SK-N-SH (cell line): ENCODE results near the gene SERINC2. TPM values are rescaled to one million over a fixed set of nuclear protein-coding genes. Genes with fewer than 3 reads are reported as not detected.
"Not testable (repeated sequence)": the region's sequence is repeated elsewhere in the genome, so short reads cannot be mapped to it uniquely, and the experiment has no call there.

ENCODE experiments used
- CTCF ChIA-PET: fragments of 300-600, 350-600 bp; formaldehyde crosslinking; extraction: SDS; loops from one replicate; lab custom pipeline; 2021; lab: Yijun Ruan, JAX
- POLR2A ChIA-PET: fragments of 350-600 bp; sonication (Branson Sonifier 250); formaldehyde crosslinking; extraction: SDS; loops from one replicate; lab custom pipeline; 2020; ENCODE audit warnings: antibody characterized with exemption, inconsistent platforms; lab: Yijun Ruan, JAX
- DNase-seq: peaks from one replicate; pipeline ENCODE4 v3.0.0; 2012
- H2AFZ ChIP-seq: fragments of 200-600 bp; sonication (generic); 2 replicates; pipeline ENCODE4 v1.8.1; 2016; ENCODE audit warnings: antibody characterized with exemption, mild to moderate bottlenecking, low read depth
- H3F3A ChIP-seq: fragments of 200-600 bp; sonication (generic); replicated peaks from 2 replicates; pipeline ENCODE3; 2016; ENCODE audit warnings: antibody characterized with exemption, mild to moderate bottlenecking; ENCODE audit not compliant: insufficient read depth
- H3K27ac ChIP-seq, 2 experiments: fragments of 200-500 bp in 1 of 2; fragments of 200-600 bp in 1 of 2; sonication (Bioruptor generic) in 1 of 2; sonication (generic), shearing (Covaris generic) in 1 of 2; 2 replicates each; pipeline versions ENCODE4 v1.5.1 to v1.6.1; 2014 to 2016; ENCODE audit warnings: low read depth in 2 of 2, inconsistent platforms in 1 of 2, low read length in 1 of 2, mild to moderate bottlenecking in 1 of 2, mixed read lengths in 1 of 2
- H3K27me3 ChIP-seq: fragments of 200-600 bp; sonication (generic), shearing (Covaris generic); 2 replicates; pipeline ENCODE4 v1.6.1; 2016; ENCODE audit warnings: mixed run types; ENCODE audit not compliant: insufficient read depth
- H3K36me3 ChIP-seq, 2 experiments: fragments of 200-500 bp in 1 of 2; fragments of 200-600 bp in 1 of 2; sonication (Bioruptor generic) in 1 of 2; sonication (generic) in 1 of 2; replicated peaks in 1 of 2; 2 replicates each; pipeline versions ENCODE3 to v1.5.1; 2014 to 2016; ENCODE audit warnings: low read length in 1 of 2, mild to moderate bottlenecking in 1 of 2; ENCODE audit not compliant: insufficient read depth in 2 of 2, control insufficient read depth in 1 of 2
- H3K4me1 ChIP-seq, 2 experiments: fragments of 200-500 bp in 1 of 2; fragments of 200-600 bp in 1 of 2; sonication (Bioruptor generic) in 1 of 2; sonication (generic), shearing (Covaris generic) in 1 of 2; 2 replicates each; pipeline versions ENCODE4 v1.5.1 to v1.6.1; 2014 to 2016; ENCODE audit warnings: low read depth in 1 of 2, low read length in 1 of 2, mixed run types in 1 of 2; ENCODE audit not compliant: insufficient read depth in 2 of 2, control insufficient read depth in 1 of 2
- H3K4me2 ChIP-seq: fragments of 200-600 bp; sonication (generic), shearing (Covaris generic); 2 replicates; pipeline ENCODE4 v1.6.1; 2017; ENCODE audit warnings: mixed run types
- H3K4me3 ChIP-seq, 2 experiments: fragments of 200-500 bp in 1 of 2; fragments of 200-600 bp in 1 of 2; sonication (Bioruptor generic) in 1 of 2; sonication (generic), shearing (Covaris generic) in 1 of 2; 2 replicates each; pipeline versions ENCODE4 v1.5.1 to v1.8.1; 2014 to 2016; ENCODE audit warnings: low read depth in 2 of 2, inconsistent platforms in 1 of 2, low read length in 1 of 2, mild to moderate bottlenecking in 1 of 2, mixed read lengths in 1 of 2, moderate library complexity in 1 of 2
- H3K79me2 ChIP-seq: fragments of 200-600 bp; sonication (generic); 2 replicates; pipeline ENCODE4 v1.8.1; 2017; ENCODE audit warnings: mild to moderate bottlenecking; ENCODE audit not compliant: insufficient read depth
- H3K9ac ChIP-seq: fragments of 200-600 bp; sonication (generic); 2 replicates; pipeline ENCODE4 v1.6.1; 2017; ENCODE audit warnings: mixed run types
- H3K9me2 ChIP-seq: fragments of 200-600 bp; sonication (generic); 2 replicates; pipeline ENCODE4 v1.6.1; 2017; ENCODE audit warnings: mixed run types
- H3K9me3 ChIP-seq: fragments of 200-600 bp; sonication (generic); 2 replicates; pipeline ENCODE4 v1.6.1; 2017; ENCODE audit warnings: mixed run types, mild to moderate bottlenecking, moderate library complexity
- H4K20me1 ChIP-seq: fragments of 200-600 bp; sonication (generic); 2 replicates; pipeline ENCODE4 v1.6.1; 2017; ENCODE audit warnings: mild to moderate bottlenecking, mixed run types; ENCODE audit not compliant: insufficient read depth
- JUND ChIP-seq: IDR thresholded peaks from 2 replicates; pipeline ENCODE4 v1.4.0; 2012
- PBX3 ChIP-seq: IDR thresholded peaks from 2 replicates; pipeline ENCODE4; 2012
- TAF1 ChIP-seq: IDR thresholded peaks from 2 replicates; pipeline ENCODE4 v1.6.1; 2012; ENCODE audit warnings: low read depth, mild to moderate bottlenecking, low read length, moderate library complexity, borderline replicate concordance
- WGBS: methylation state at CpG from one replicate; pipeline ENCODE4 v1.1.6; 2017; ENCODE audit warnings: low lambda C conversion rate; 5-methylcytosine and 5-hydroxymethylcytosine counted together
- polyA plus RNA-seq, 3 experiments: library from polyadenylated mRNA; depleted of rRNA; stranded (reverse); fragments of >200 nt; gene quantifications; 2 replicates each; pipeline ENCODE4 v1.2.3, GENCODE V29; 2012

The SERINC2 gene
- polyA plus RNA-seq, 1 of the 3 experiments (the other 2 are of a cell fraction): 22.2 TPM

- TF ChIP-seq PBX3 (no peak), JUND (no peak)
- TF ChIP-seq, all 33 proteins: peak for 0
These were observed 15.6 kb downstream of the SERINC2 start (continued) for GRCh38 chr1:31428436-31429221.

GRCh38 chr1:31429583-31429982, 16.6 kb downstream of the SERINC2 start:
- peaks cover 0 to 5% of the 10 kb centered on the region in 2 experiments for H3K36me3 ChIP-seq
- no peak for DNase-seq

GRCh38 chr1:31431351-31432257, 18.6 kb downstream of the SERINC2 start:
- CTCF ChIA-PET: interaction anchor here (1.2 to 3.5 kb wide), 4 partner anchors 9 to 248 kb away, joined by 4 to 18 read pairs (median 8); no protein-coding TSS in a partner anchor
- H4K20me1 ChIP-seq, H3F3A ChIP-seq, H3K36me3 ChIP-seq, H3K79me2 ChIP-seq, H3K4me2 ChIP-seq, H3K4me1 ChIP-seq, H3K9ac ChIP-seq, H3K9me2 ChIP-seq, H3K27ac ChIP-seq, H2AFZ ChIP-seq, H3K4me3 ChIP-seq, DNase-seq, H3K9me3 ChIP-seq, H3K27me3 ChIP-seq: not testable (repeated sequence)
- POLR2A ChIA-PET: interaction anchor here (0.6 kb wide), 1 partner anchor 243 kb away, joined by 8 read pairs; no protein-coding TSS in a partner anchor
- 68% methylated on average over 3 of the region's 3 CpGs for WGBS

More at GRCh38 chr1:31429583-31429982, 16.6 kb downstream of the SERINC2 start:
- Histone ChIP-seq H3K79me2 (no peaks in the 10 kb centered on the region), H3F3A (no peaks in the 10 kb centered on the region), H3K9me3 (no peaks in the 10 kb centered on the region), H3K9ac (no peak overlapping the region)
- no peak for TF ChIP-seq TAF1
- TF ChIP-seq, all 33 proteins: peak for 0
- Histone ChIP-seq H2AFZ (no peak overlapping the region), H3K4me3 (no peak overlapping the region), H3K4me1 (no peaks in the 10 kb centered on the region), H3K4me2 (no peak overlapping the region), H3K9me2 (no peaks in the 10 kb centered on the region), H3K27ac (no peak overlapping the region), H3K27me3 (no peaks in the 10 kb centered on the region), H4K20me1 (no peaks in the 10 kb centered on the region)
- CTCF ChIA-PET: interaction anchor here (1.0 to 1.8 kb wide), 4 partner anchors 35 to 248 kb away, joined by 3 to 11 read pairs (median 6); no protein-coding TSS in a partner anchor
- 91% methylated on average over 6 of the region's 6 CpGs for WGBS
- POLR2A ChIA-PET: no interaction called here
